ENCODE results near the gene ESPN. TPM values are rescaled to one million over a fixed set of nuclear protein-coding genes. Genes with fewer than 3 reads are reported as not detected.
"Not testable (repeated sequence)": the region's sequence is repeated elsewhere in the genome, so short reads cannot be mapped to it uniquely, and the experiment has no call there.

Gene ESPN
- total RNA-seq, 4 donors from 2014 or later, result 14.5 to 22.2 (median 18.6) TPM

DNA sequence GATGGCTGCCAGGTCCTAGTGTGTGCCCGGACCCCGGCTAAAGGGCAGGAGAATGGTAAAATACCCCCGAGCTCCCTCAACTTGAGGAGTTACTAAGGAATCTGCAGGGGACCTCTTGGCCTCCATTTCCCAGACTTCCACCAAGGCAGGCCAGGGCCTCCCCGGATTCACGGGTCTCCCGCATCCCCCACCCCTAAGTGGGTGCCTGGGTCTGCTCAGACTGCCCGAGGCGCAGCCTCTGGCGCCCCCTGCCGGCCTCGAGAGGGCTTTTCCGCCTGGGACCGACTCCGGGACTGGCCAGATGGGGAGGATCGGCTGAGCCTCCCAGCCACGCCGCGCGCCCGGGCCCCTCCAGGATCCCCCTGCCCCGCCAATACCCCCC is 65.2 kb downstream of the ESPN start:
- TF ChIP-seq, protein P1, sequence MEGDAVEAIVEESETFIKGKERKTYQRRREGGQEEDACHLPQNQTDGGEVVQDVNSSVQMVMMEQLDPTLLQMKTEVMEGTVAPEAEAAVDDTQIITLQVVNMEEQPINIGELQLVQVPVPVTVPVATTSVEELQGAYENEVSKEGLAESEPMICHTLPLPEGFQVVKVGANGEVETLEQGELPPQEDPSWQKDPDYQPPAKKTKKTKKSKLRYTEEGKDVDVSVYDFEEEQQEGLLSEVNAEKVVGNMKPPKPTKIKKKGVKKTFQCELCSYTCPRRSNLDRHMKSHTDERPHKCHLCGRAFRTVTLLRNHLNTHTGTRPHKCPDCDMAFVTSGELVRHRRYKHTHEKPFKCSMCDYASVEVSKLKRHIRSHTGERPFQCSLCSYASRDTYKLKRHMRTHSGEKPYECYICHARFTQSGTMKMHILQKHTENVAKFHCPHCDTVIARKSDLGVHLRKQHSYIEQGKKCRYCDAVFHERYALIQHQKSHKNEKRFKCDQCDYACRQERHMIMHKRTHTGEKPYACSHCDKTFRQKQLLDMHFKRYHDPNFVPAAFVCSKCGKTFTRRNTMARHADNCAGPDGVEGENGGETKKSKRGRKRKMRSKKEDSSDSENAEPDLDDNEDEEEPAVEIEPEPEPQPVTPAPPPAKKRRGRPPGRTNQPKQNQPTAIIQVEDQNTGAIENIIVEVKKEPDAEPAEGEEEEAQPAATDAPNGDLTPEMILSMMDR (IDR thresholded peaks at IDR 0.05), result peak; percentile 83 to 94 (median 90)
- TF ChIP-seq POLR2A (IDR thresholded peaks at IDR 0.05), result peak in 1 of 4 donors; percentile 6
- Histone ChIP-seq H3K27ac (peak overlapping the region; percentile 90 to 97 (median 93)), H3K9me3 (no peaks in the 10 kb centered on the region), H3K27me3 (peaks cover 0 to 34% (median 0%) of the 10 kb centered on the region in 4 donors), H3K36me3 (no peaks in the 10 kb centered on the region), H3K4me3 (peak overlapping the region; percentile 71 to 80 (median 78)), H3K4me1 (peaks cover 40 to 89% (median 58%) of the 10 kb centered on the region in 3 donors)
- intact Hi-C loops (cut with DNase I), result no loop called here
- 5 to 76% methylated on average over 3 to 10 of the region's 21 CpGs for WGBS, 2 donors
- DNase-seq, result no peak

DNA sequence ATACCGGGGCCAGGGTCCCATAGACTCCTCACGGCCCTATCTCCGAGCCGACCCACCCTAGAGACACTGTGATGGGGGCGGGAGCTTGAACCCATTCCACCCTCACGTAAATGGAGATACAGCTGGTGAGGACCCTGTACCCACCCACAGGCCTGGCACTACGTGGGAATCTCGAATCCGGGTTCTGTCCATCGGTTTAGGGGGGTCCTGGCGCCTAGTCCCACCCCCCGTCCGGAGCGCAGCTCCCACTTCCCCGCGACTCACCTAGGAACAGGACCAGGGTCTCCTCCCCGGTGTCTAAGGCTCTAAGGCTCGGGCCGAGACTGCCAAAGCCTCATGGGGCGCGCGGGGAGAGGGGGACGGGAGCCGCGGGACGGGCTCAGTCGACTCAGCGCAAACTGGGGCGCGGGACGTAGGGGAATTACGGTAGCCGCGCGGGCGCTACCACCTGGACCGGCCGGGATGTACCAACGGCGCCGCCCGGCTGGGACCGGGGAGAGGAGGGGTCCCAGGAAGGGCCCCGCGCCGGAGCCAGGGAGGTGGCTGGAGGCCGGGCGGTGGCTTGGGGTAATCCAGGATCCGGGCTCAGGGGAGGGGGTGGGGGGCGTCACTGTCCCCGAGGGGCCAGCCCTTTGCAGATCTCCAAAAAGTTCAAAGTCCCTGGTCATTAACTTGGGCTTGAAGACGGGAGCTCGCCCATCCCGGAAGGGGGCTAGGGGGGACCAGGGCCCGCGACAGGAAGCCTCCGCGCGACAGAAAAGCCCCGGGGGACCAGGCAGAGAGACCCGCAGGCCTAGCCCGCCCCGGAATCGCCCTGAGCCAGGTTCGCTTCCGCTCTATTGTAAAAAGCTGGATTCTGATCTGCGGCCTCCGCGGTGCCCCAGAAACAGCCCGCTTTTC is 65.9 kb downstream of the ESPN start:
- intact Hi-C loops (cut with DNase I), result no loop called here
- H3K27me3 ChIP-seq, result peaks cover 0 to 27% (median 0%) of the 10 kb centered on the region in 4 donors
- H3K4me3 ChIP-seq, result peak overlapping the region; percentile 71 to 80 (median 78)
- peak in 1 of 4 donors; percentile 44 for TF ChIP-seq POLR2A (IDR thresholded peaks at IDR 0.05)
- TF ChIP-seq, protein P1 (IDR thresholded peaks at IDR 0.05), result no peak
- no peaks in the 10 kb centered on the region for H3K9me3 ChIP-seq
- H3K4me1 ChIP-seq, result peaks cover 40 to 87% (median 52%) of the 10 kb centered on the region in 3 donors
- no peak for DNase-seq
- no peaks in the 10 kb centered on the region for H3K36me3 ChIP-seq
- WGBS, 2 donors, result 0% methylated on average over 12 to 23 of the region's 70 CpGs
- H3K27ac ChIP-seq, result peak overlapping the region; percentile 90 to 97 (median 93)

DNA sequence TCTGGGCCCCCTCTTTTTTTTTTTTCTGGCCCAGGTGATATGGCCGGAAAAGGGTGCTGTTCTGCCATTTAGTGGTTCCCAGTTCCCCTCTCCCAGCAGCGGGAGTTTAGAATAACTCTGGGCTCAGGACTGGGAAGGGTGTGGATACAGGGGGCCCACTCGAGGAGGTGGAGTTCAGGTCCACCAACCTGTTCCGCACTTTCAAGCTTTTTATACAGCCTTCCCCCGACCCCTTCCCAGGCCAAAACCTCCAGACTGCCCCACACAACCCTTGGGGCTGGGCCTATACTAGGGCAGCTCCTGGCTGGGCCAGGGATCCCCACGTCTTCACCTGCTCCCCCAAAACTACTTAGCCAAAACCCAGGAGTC is 66.5 kb downstream of the ESPN start:
- intact Hi-C loops (cut with DNase I), result no loop called here
- no peaks in the 10 kb centered on the region for H3K9me3 ChIP-seq
- DNase-seq, result no peak
- peaks cover 0 to 21% (median 0%) of the 10 kb centered on the region in 4 donors for H3K27me3 ChIP-seq
- peaks cover 35 to 87% (median 50%) of the 10 kb centered on the region in 3 donors for H3K4me1 ChIP-seq
- TF ChIP-seq POLR2A (IDR thresholded peaks at IDR 0.05), result no peak
- TF ChIP-seq, protein P1 (IDR thresholded peaks at IDR 0.05), result no peak
- H3K4me3 ChIP-seq, result peak overlapping the region; percentile 71 to 80 (median 78)
- WGBS, 2 donors, result 19 to 42% methylated on average over 5 to 6 of the region's 6 CpGs
- peak overlapping the region; percentile 90 to 97 (median 93) for H3K27ac ChIP-seq
- H3K36me3 ChIP-seq, result no peaks in the 10 kb centered on the region

DNA sequence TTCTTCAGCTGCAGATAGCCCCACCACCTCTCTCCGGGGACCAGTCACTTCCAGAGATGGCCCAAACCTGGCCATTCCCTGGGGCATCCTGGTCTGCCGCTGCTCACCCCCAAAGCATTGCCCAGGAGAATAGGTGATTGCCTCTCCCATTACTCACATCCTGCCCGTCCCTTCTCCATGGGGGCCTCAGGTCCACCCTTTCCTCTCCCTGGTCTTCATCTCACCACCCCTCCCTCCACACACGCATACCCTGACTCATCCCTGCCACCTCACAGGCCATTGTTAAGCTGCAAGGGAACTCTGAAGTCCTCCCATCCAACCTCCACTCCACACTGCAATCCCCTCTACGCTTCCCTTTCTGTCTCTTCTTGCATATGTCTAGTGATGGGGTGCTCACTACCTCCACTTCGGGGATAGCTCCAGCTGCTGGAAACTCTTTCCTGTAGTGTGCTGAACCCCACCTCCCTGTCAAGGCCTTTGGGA is 66.9 kb downstream of the ESPN start, which contains the start of gene PLEKHG5:
TSS of gene PLEKHG5 (minus strand) at position 188 of the 483 bp plus-strand sequence. CDS start 14,096 bp downstream, outside the sequence.
- Histone ChIP-seq H3K4me3 (peak within 1 kb of the TSS; percentile 71 to 80 (median 78)), H3K9me3 (no peaks in the 10 kb centered on the region), H3K27ac (peak within 1 kb of the TSS; percentile 90 to 97 (median 93)), H3K36me3 (no peaks in the 10 kb centered on the region), H3K27me3 (peaks cover 0 to 17% (median 0%) of the 10 kb centered on the region in 4 donors), H3K4me1 (peaks cover 35 to 87% (median 51%) of the 10 kb centered on the region in 3 donors)
- DNase-seq, result no peak
- WGBS, 2 donors, result 42 to 51% methylated on average over 6 of the region's 6 CpGs
- intact Hi-C loops (cut with DNase I), result no loop called here
- TF ChIP-seq, protein P1 (IDR thresholded peaks at IDR 0.05), result no peak
- peak in 1 of 4 donors; percentile 18 for TF ChIP-seq POLR2A (IDR thresholded peaks at IDR 0.05)

DNA sequence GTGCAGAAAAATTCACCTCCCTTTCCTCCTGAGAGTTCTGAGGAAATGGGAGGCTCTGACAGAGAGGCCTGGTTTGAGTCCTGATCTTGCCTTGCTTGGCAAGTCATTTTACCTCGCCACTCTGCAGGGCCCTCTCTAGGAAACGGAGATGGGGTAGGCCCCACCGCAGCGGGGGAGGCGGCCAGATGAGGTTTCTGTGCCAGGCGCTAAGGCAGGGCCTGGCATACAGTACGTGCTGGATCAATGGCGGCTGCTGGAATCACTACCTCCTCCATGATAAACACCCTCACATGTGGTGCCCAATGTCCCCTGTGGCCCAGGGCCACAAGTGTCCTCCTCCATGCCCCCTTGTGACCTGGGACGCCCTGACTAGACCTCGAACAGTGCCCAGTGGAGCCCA is 67.4 kb downstream of the ESPN start:
- H3K4me1 ChIP-seq, result peaks cover 35 to 87% (median 51%) of the 10 kb centered on the region in 3 donors
- no peaks in the 10 kb centered on the region for H3K36me3 ChIP-seq
- H3K27ac ChIP-seq, result peak overlapping the region; percentile 90 to 97 (median 93)
- intact Hi-C loops (cut with DNase I), result no loop called here
- 13 to 37% methylated on average over 2 to 3 of the region's 10 CpGs for WGBS, 2 donors
- TF ChIP-seq POLR2A (IDR thresholded peaks at IDR 0.05), result no peak
- TF ChIP-seq, protein P1 (IDR thresholded peaks at IDR 0.05), result no peak
- no peak for DNase-seq
- no peak overlapping the region for H3K4me3 ChIP-seq
- H3K9me3 ChIP-seq, result no peaks in the 10 kb centered on the region
- peaks cover 0 to 18% (median 0%) of the 10 kb centered on the region in 4 donors for H3K27me3 ChIP-seq

GRCh38 chr1:6493834-6494223 is 69.3 kb downstream of the ESPN start:
- WGBS, 2 donors, result 90 to 94% methylated on average over 3 of the region's 4 CpGs
- intact Hi-C loops (cut with DNase I); H3K27ac ChIP-seq; H3K4me3 ChIP-seq; DNase-seq; H3K36me3 ChIP-seq; H3K9me3 ChIP-seq: not testable (repeated sequence)
- H3K27me3 ChIP-seq, result peaks cover 0 to 23% (median 0%) of the 10 kb centered on the region in 4 donors
- peaks cover 37 to 85% (median 52%) of the 10 kb centered on the region in 3 donors for H3K4me1 ChIP-seq

Measured in esophagus squamous epithelium (tissue), 5 donors.